Fibroblast of the aortic adventitia (primary cell): ENCODE data around the gene ALCAM. TPM values are rescaled to one million over a fixed set of nuclear protein-coding genes. Genes with fewer than 3 reads are reported as not detected.
A peak's percentile ranks its signal among the peaks of the same experiment; 100 is the strongest.

Experiments
- DNase-seq: peaks from one replicate; pipeline ENCODE4 v3.0.0-alpha.2; 2010; ENCODE audit warnings: low read depth
- H3K4me3 ChIP-seq: 2 replicates; pipeline ENCODE4 v1.5.1; 2011; ENCODE audit warnings: low read depth, mild to moderate bottlenecking, control low read depth, low read length, moderate library complexity
- total RNA-seq: library from RNA; depleted of rRNA; stranded (reverse); fragments of >200 nt; gene quantifications from 2 replicates; pipeline ENCODE4 v1.2.3, GENCODE V29; 2012; ENCODE audit warnings: low replicate concordance
- TF ChIP-seq, protein P1 (sequence below): IDR thresholded peaks from 2 replicates; pipeline ENCODE4 v1.5.1; 2011; ENCODE audit warnings: mild to moderate bottlenecking, low read length, control low read depth, inconsistent platforms; ENCODE audit not compliant: insufficient read depth

The ALCAM gene
- total RNA-seq, 1 donor: 203 TPM

DNA sequence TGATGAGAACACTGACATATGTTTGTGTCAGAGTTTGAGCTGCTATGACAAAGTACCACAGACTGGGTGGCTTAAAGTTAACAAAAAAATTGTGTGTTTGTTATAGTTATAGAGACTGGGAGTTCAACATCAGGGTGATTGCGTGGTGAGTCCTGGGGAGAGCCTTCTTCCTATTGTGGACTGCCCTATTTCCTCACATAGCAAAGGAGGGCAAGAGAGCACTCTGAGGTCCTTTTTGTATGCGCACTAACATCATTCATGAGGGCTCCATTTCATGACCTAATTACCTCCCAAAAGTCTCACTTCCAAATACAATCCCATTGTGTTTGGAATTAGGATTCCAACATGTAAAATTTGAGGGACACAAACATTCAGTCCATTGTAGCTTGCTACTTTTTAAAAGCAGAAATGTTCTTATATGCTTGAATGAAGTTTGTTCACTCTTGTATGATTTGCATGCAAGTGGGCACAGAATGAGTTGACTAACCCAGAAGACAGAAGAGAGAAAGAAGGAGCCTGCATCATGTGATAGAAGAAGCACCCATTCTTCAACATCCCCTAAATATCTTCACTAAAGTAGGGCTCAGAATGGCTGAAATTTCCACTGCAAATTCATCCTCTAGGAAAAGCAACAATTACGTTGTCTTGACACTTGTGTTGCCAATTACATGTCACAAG lies 18.9 kb upstream of the ALCAM start:
- DNase-seq: no peak
- TF ChIP-seq, protein P1, sequence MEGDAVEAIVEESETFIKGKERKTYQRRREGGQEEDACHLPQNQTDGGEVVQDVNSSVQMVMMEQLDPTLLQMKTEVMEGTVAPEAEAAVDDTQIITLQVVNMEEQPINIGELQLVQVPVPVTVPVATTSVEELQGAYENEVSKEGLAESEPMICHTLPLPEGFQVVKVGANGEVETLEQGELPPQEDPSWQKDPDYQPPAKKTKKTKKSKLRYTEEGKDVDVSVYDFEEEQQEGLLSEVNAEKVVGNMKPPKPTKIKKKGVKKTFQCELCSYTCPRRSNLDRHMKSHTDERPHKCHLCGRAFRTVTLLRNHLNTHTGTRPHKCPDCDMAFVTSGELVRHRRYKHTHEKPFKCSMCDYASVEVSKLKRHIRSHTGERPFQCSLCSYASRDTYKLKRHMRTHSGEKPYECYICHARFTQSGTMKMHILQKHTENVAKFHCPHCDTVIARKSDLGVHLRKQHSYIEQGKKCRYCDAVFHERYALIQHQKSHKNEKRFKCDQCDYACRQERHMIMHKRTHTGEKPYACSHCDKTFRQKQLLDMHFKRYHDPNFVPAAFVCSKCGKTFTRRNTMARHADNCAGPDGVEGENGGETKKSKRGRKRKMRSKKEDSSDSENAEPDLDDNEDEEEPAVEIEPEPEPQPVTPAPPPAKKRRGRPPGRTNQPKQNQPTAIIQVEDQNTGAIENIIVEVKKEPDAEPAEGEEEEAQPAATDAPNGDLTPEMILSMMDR: no peak

DNA sequence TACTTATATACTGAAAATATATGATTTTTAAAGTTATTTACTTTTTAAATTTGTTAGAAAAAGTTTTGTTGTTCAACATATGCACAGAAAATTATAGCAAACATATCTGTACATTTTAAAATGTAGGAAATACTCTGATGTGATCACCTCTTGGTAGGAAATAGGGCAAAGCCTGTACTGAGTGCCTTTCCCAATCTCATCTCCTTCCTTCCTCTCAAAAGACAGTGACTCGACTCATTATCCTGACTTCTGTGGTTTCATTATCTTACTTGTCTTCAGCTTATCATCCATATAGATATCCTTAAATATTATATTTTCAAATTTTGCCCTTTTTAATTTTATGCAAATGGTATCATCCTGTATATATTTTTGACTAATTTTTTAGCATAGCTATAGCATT lies 18.4 kb upstream of the ALCAM start:
- TF ChIP-seq, protein P1: no peak
- no peak for DNase-seq
- H3K4me3 ChIP-seq: no peak overlapping the region

More for the DNA sequence above, 18.9 kb upstream of the ALCAM start:
- no peak overlapping the region for H3K4me3 ChIP-seq

DNA sequence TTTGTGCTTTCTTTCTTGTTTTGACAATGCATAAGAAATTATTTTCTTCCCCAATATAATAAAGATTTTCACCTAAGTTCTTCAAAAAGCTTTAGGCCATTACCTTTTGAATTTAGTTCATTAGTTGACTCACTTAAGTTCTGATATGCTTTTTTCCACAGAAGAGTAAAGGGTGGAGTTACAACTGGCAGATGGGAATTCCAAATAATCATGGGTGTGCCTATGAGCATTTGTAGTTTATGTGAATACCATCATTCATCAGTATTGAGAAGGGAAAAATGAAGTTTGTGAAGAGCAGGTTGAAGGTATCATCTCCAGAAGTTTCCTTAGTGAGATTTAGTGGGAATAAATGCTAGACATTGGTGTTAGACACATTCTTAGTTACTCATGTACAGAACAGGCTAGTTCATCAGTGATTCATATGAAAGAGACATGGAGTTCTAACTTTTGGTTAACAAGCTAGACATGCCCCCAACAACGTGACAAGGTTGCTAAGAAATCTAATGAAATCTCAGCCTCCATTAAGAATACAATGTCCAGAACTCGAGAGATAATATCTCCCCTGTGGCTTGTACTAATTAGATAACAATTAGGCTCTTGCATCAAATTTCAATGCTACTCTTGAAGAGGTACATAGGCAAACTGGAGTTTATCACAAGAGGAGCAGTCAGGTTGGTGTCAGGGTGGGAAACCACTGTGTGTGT lies 16.9 kb upstream of the ALCAM start:
- no peak for DNase-seq
- H3K4me3 ChIP-seq: no peak overlapping the region
- TF ChIP-seq, protein P1: no peak

DNA sequence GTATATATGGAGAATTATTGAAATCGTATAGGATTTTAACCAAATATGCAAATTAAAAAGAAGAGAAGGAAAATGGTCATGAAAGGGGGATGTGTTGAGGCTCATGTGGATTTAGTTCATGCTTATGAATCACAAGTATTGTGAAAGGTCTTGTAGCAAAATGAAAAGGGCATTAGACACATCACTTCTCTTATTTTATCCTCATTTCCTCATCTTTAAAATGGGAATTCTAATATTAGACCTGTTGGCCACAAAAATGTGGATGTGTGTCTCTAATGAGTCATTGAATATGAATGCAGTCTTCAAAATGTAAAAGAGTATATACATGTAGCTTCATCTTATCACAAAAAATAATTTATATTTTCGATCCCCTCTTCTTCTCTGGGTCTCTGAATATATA lies 14.9 kb upstream of the ALCAM start:
- DNase-seq: peak; percentile 64
- TF ChIP-seq, protein P1: no peak

DNA sequence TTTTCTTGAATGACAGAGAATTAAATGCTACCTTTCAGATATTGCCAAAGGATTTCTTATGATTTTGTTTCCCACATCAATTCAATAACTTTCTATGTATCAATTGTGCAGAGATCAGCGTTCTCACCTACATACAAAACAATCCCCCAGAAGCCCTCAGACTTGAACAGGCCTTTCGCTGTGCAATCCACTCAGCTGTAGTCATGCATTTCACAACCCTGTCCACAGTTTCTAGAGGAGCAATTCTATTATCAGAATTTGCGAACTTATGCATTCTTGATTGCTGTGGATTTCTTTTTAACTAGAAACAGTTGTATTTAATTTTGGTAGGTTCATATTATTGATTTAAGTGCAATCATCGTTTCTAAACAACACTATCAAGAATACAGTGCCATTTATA lies 13.7 kb upstream of the ALCAM start:
- H3K4me3 ChIP-seq: no peak overlapping the region
- no peak for DNase-seq
- TF ChIP-seq, protein P1: no peak

More for the DNA sequence above, 14.9 kb upstream of the ALCAM start:
- H3K4me3 ChIP-seq: no peak overlapping the region

DNA sequence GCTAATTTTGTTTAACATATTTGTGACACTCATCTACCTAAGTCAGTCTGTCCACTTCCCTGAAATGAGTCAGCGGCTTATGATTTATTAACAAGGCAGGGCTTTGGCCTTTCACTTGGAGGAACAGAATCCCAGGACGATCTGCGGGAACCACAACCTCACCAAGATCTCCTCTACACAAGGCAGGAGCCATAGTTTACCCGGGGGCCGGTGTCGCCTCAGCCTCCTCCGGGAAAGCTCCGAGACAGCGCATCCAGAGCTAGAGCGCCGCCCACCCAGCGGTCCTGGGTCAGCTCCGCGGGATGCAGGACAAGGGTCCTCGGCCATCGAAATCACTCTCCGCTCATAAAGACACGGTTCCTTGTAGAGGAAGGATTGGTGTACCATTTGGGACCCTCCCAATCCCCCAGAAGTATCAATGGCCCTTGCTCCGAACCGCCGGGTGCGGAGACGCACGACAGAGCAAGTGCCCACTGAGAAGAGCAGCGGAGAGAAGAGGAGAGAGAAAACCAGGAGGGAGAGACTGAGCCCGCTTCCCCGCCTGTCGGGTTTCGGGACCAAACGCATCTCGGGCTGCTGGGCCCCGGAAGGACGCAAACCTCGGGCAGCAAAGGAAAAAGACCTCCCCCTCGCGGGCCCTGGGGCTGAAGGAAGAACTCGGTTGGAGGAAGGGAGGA lies 13.1 kb upstream of the ALCAM start:
- TF ChIP-seq, protein P1: no peak

More for the DNA sequence above, 13.1 kb upstream of the ALCAM start:
- H3K4me3 ChIP-seq: peak overlapping the region; percentile 36
- DNase-seq: no peak
